ENCODE data around the gene LMBRD1.
"Not testable (repeated sequence)": the region's sequence is repeated elsewhere in the genome, so short reads cannot be mapped to it uniquely, and the experiment has no call there.

The LMBRD1 gene

GRCh38 chr6:69732045-69732444, 64.8 kb downstream of the LMBRD1 start:
- DNase-seq = no peak

- no peak for DNase-seq
Observed at GRCh38 chr6:69729870-69730449, 66.8 kb downstream of the LMBRD1 start.

DNA sequence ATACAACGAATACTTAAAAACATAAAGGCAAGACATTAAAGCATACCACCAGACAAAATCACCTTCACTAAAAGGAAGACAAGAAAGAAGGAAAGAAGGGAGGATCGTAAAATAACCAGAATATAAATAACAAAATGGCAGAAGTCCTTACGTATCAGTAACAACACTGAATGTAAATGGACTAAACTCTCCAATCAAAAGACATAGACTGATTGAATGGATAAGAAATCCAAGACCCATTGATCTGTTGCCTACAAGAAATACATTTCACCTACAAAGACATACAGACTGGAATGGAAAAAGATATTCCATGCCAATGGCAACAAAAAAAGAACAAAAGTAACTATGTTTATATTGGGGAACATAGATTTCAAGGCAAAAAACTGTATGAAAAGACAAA, 74.1 kb downstream of the LMBRD1 start:
- no peak for DNase-seq

DNA sequence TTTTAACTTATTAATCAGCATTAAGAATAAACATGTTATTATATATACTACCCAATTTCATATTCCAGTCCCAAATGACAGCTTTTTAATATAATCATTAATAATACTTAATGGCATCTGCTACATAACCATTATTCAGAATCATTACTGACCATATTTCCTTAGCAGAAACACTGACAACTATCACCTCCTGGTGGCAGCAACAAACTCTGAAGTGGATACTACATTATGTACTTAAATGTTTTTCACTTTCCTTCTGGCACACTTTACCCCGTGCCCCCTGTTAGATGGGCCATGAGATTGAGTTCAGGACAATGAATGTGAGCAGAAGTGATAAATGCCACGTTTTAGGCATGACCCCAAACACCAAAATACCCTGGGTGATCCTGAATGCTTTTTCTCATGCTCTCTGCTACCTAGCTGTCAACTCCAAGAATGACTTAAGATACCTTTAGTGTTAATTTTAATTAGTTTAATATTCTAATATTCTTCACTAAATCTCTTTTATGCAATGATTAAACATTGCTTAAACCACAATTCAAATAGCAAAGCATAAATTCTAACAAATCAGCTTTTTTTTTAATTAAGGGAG, 77.1 kb downstream of the LMBRD1 start:
- DNase-seq = no peak

GRCh38 chr6:69706724-69707123, 90.1 kb downstream of the LMBRD1 start:
- no peak for DNase-seq

- no peak for DNase-seq
Observed at GRCh38 chr6:69705954-69706353, 90.9 kb downstream of the LMBRD1 start.

DNA sequence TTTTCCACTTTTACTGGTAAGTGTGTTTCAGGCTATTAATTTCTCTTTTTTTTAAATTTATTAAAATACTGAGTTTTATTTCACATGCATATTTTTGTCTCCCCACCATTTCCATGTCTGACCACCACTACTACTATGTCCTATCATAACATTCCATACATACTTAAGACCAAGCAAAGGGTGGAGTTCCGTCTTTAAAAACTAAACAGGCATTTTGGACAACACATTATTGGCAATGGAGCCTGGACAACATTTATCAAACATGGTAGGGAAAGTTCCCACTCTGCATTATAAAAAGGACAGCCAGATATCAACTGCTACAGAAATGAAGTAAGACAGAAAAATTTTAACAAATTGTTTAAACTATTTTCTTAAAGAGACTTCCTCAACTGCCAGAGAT, 91.9 kb downstream of the LMBRD1 start:
- DNase-seq = no peak

DNA sequence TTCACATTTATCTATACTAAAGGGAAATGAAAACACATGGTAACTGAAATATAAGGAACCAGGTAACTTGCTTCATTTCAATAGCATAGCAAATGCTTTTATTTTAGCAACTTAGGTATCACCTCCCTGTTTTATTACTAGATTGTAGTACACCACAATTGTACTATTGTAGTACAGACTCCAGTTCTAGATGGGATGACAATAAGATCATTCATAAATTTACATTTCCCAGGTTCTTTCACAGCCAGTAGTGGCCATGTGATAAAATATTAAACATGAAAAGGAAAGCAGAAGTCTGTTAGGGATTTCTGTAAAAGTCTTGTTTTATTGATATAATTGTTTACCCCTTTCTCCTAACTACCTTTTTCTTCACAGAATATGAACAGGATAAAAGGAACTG, 97.2 kb downstream of the LMBRD1 start:
- DNase-seq = no peak

GRCh38 chr6:69696273-69696672, 100.5 kb downstream of the LMBRD1 start:
- no peak for DNase-seq

DNA sequence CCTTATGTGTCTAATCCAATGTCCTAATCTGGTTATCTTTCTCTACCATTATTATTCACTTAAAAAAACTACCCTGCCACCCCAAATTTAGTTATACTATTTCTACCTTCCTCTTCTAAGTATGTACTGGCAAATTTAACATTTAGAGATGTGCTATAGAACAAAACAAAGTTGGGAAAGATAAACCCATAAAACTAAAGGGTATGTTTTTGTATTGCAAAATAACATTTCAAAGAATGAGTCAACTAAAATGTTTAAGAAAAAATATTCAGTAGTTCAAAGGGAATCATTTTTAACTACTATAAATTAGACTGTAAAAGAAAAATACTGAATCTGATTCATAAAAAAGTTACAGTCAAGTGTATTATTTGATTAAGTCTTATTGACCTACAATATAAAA, 103.0 kb downstream of the LMBRD1 start:
- DNase-seq = no peak

GRCh38 chr6:69690986-69691385, 105.8 kb downstream of the LMBRD1 start:
- no peak for DNase-seq

- no peak for DNase-seq
Observed at GRCh38 chr6:69680302-69680701, 116.5 kb downstream of the LMBRD1 start.

DNA sequence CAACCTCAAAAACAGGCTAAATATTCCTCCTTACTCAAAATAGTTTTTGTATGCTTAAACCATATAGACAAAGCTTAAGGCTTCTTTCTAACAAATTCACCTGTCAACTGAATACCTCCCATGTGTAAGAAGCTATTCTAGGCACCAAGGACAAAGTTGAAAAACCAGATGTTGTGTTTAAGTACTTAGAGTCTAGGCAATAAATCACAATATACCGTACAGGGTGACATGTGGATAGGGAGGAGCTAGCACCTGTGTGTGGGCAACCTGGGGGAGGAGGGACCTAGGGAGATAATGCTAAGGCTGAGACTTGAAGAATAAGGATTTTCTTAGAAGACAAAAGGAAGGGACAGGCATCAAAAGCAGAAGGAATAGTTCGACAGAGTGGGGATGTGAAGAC, 123.5 kb downstream of the LMBRD1 start:
- DNase-seq = no peak

- no peak for DNase-seq
Observed at GRCh38 chr6:69668916-69669315, 127.9 kb downstream of the LMBRD1 start.

GRCh38 chr6:69666779-69667178, 130.0 kb downstream of the LMBRD1 start:
- not testable (repeated sequence) for DNase-seq

DNA sequence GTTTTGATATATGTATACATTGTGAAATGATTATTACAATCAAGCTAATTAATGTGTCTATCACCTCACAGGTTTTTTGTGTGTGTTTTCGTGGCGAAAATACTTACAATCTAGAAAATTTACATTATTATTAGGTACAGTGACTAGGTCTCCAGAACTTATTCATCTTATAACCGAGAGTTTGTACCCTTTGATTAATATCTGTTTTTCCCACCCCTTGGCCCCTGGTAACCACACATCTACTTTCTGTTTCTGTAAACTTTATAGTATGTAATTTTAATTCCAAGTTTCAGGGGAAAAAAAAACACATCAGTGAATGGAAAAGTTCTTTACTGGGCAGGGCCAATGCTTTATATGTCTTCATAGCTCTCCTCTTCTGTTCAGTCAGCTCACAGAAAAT, 131.4 kb downstream of the LMBRD1 start:
- DNase-seq = no peak

DNA sequence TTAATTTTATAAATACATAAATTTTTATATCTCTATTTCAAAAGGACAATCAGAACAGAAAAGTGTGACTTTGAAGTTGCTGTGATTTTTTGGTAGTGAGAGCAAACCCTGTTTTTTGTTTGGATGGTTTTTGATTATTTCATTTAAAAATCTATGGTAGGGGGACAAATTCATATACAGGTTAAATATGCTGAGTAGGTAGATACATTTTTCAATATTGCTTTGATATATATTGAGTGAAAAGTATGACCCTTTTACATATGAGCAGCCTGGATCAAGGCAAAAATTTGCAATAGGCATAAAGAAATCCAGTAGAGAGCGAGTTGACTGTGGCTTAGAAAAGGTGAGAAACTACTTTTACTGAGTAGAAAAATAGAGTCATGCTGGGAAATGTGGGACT, 132.3 kb downstream of the LMBRD1 start:
- no peak for DNase-seq

DNA sequence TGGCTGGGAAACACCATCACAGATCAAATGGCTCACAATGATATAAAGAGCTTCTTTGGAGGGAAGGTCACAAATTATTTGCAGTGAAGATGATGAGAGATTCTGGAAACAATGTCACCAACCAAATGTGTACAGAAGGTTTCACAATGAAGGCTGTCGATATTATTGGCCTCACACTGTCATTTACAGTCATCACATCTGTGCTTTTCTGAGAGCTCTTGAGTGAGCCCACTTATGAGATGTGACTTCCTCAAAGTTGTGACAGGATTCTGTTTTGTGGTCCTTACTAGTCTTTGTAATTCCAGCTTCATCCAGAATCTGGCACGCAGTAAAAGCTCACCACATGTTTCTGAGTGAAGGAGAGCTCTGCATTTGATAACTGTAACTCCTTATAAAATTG, 133.6 kb downstream of the LMBRD1 start:
- no peak for DNase-seq

DNA sequence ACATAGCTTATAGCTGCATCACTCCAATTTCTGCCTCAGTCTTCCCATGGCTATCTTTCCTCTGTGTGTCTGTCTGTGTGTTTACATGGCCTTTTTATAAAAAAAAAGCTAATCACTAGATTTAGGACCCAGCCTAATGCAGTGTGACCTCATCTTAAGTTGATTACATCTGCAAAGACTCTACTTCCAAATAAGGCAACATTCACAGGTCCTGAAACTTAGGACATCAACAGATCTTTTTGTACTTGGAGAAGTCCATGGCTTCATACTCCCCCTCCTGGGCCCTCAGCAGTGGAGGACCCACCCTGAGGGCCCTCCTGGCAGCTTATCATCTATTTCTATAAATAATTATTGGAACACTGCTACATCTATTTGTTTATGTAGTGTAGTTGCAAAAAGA, 146.1 kb downstream of the LMBRD1 start:
- no peak for DNase-seq

DNA sequence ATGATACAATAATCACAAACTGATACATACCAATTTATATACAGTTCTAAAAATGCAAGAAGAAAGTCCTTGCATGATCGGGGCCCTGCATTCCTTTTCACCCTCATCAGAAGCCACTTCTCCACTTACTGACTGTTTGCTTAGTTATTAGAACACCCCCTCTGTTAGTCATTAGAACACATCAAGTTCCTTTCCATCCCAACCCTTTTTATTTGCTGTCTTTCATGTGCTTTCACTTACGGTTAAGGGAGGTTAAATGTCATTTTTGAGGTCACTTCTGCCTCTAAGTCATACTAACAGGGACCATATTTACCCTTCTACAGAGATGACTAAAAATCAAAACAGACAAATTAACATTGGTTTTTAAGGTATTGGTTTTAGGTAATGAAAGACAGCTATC, 149.1 kb downstream of the LMBRD1 start:
- no peak for DNase-seq

GRCh38 chr6:69643688-69644087, 153.1 kb downstream of the LMBRD1 start:
- DNase-seq = no peak

- DNase-seq = no peak
Observed at GRCh38 chr6:69632932-69633331, 163.9 kb downstream of the LMBRD1 start.

DNA sequence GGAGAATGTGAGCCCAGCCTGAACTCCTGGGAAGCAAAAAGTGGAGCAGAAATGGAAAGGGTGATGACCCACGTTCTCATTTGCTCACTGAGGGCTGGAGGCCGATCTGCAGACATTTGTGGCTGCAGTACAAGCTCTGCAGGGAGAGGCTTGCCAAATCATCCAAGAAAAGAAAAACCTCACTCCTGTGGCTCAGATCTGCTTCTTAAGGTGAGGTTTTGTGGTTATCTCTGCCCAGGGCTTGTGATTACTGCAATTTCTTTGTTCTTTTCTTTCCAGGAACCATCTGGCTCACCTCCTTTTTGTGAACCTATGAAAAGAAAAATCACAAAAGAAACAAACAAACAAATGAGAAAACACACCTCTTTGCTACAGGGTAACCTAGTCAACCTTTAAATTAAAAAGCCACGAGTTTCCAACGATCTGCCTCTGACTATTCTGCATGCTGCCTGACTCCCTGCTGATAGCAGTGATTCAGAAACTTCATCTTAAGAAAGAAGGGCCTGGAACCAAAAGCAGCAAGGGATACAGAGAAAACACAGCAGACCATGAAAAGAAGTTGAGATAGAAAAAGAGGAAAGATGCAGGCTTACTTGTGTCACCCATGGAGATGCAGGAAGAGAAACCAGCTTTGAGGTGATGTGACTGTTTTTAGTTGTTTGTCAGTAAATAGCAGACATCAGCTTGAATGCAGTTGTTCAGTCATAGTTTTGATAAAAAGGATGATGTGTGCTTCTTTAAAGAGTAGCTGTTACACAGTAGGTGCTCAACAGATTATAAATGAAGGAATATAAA, 165.1 kb downstream of the LMBRD1 start:
- no peak for DNase-seq

GRCh38 chr6:69630767-69631166, 166.0 kb downstream of the LMBRD1 start:
- DNase-seq = no peak
